Lower leg skin (tissue), 4 donors: Measurements from ENCODE around the gene RPS6KC1. TPM values are rescaled to one million over a fixed set of nuclear protein-coding genes. Genes with fewer than 3 reads are reported as not detected.
"Not testable (repeated sequence)": the region's sequence is repeated elsewhere in the genome, so short reads cannot be mapped to it uniquely, and the experiment has no call there.

Source experiments
- DNase-seq, 2 donors: peaks; one replicate each; pipeline ENCODE4 v3.0.0-alpha.2; 2019; ENCODE audit warnings: low spot score in 2 of 2
- H3K4me3 ChIP-seq: fragments of 200-600 bp; sonication (generic); 2 replicates; pipeline ENCODE4 v1.5.1; 2017; ENCODE audit warnings: mild to moderate bottlenecking, low read depth; ENCODE audit not compliant: poor library complexity, severe bottlenecking
- CTCF ChIP-seq, 3 donors: fragments of 450-650 bp; IDR thresholded peaks; one replicate each; pipeline ENCODE4 v1.5.1; 2016; ENCODE audit warnings: antibody characterized with exemption in 3 of 3, mild to moderate bottlenecking in 3 of 3, moderate library complexity in 2 of 3
- POLR2A ChIP-seq, 2 donors: fragments of 450-650 bp; IDR thresholded peaks; one replicate each; pipeline ENCODE4 v1.6.1; 2016 to 2017; ENCODE audit warnings: antibody characterized with exemption in 2 of 2, mild to moderate bottlenecking in 1 of 2, moderate library complexity in 1 of 2
- WGBS, 2 donors: methylation state at CpG; one replicate each; pipeline ENCODE4 v1.1.5; 2018; 5-methylcytosine and 5-hydroxymethylcytosine counted together
- intact Hi-C: fragments of 100-400 bp; cut with DNase I; formaldehyde crosslinking; loops from one replicate; pipeline ENCODE4 v1.15.0; 2023; ENCODE audit warnings: low total_unique reads
- total RNA-seq, 4 donors: library from RNA; depleted of rRNA; stranded (reverse); fragments of >200 nt; gene quantifications; one replicate each; pipeline ENCODE4 v1.1.0, GENCODE V29; 2016

Gene RPS6KC1
- total RNA-seq, 4 donors from 2014 or later: 7.6 to 15.5 (median 10.6) TPM

DNA sequence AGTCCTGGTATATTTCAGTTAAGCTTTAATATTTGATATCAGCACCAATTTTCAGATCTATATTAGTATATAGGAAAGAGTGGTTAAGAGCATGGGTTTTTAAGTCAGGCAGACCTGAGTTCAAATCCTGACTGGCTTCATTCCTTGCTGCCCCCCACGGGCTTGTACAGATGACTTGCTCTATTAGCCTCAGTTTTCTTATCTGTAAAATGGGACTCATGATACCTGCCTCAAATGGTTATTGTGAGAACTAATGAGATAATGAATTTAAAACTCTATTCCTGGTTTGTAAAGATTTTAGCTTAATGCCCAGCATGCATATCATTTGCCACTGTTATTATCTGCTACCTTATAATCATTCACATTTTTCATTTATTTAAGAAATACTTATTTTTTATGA is 264.5 kb downstream of the RPS6KC1 start:
- no peak for DNase-seq
- 81 to 84% methylated on average over 1 of the region's 1 CpG for WGBS, 2 donors
- TF ChIP-seq POLR2A (IDR thresholded peaks at IDR 0.05) (no peak), CTCF (IDR thresholded peaks at IDR 0.05) (no peak)
- no peak overlapping the region for H3K4me3 ChIP-seq
- intact Hi-C loops: no loop called here

GRCh38 chr1:213318458-213318857 is 267.4 kb downstream of the RPS6KC1 start:
- intact Hi-C loops, H3K4me3 ChIP-seq, DNase-seq: not testable (repeated sequence)
- WGBS, 2 donors: 74 to 90% methylated on average over 1 of the region's 1 CpG

DNA sequence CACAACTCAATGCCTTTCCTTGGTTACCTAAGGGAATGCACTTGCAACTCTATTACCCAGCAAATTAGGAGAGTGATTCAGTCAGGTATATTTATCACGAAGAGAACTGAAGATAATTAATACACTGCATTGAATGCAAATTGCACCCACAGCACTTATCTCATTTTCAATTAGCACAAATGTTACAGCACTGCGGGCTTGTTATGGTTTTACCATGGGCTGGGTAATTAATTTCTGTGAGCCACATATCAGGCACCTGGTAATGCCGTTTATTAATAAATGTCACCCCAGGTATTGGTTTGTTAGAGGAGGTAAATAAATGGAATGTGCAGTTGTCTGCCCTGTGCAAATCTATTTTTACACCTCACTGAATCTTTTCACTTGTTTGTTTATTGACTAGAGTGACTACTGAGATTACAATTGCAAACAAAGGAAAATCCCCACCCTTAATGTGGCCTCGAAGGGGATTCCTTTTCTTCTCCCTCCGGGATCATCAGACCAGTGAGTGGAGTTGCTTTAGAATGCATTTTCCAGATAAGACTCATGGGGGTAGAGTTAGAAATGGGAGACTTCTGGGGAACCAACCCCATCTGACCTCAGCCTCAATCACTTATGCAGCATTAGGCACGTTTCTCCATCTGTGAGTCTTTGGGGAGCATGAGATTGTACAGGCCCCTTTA is 269.3 kb downstream of the RPS6KC1 start:
- H3K4me3 ChIP-seq: no peak overlapping the region
- TF ChIP-seq POLR2A (IDR thresholded peaks at IDR 0.05): no peak
- TF ChIP-seq CTCF (IDR thresholded peaks at IDR 0.05): no peak
- WGBS, 2 donors: 68 to 83% methylated on average over 6 of the region's 6 CpGs
- no peak for DNase-seq
- intact Hi-C loops: no loop called here

Other genes starting within 250 kb of the RPS6KC1 start
- gene SPATA45, start 203.6 kb upstream of the RPS6KC1 start, total RNA-seq: not detected
- gene FLVCR1, start 193.0 kb upstream of the RPS6KC1 start, total RNA-seq: 1 to 10 TPM; 1.9 to 9.1 (median 2.8) TPM
- gene VASH2, start 100.7 kb upstream of the RPS6KC1 start, total RNA-seq: under 1 TPM in 2 of 4 donors, not detected in 2; 0.37 to 0.71 TPM
- 10 to 100 TPM; 23.8 to 53.3 (median 31.2) TPM for gene ANGEL2, start 35.4 kb upstream of the RPS6KC1 start, total RNA-seq